Neural cell (in vitro differentiated cells): ENCODE data around the gene GTF3C2.

Experiments
- POLR2AphosphoS5 ChIP-seq: IDR thresholded peaks from 2 replicates; pipeline ENCODE4 v1.6.1; 2012
- SMC3 ChIP-seq: fragments of 450-650 bp; conservative IDR thresholded peaks from 2 replicates; pipeline ENCODE4 v1.6.1; 2014; ENCODE audit warnings: antibody characterized with exemption, mild to moderate bottlenecking, moderate library complexity; ENCODE audit not compliant: poor library complexity
- TF ChIP-seq, protein P1 (sequence below): fragments of 450-650 bp; IDR thresholded peaks from 2 replicates; pipeline ENCODE4 v1.5.1; 2014; ENCODE audit warnings: antibody characterized with exemption, mild to moderate bottlenecking, moderate library complexity; ENCODE audit not compliant: poor library complexity, severe bottlenecking
- TF ChIP-seq, protein P2 (sequence below): IDR thresholded peaks from 2 replicates; pipeline ENCODE4 v1.6.1; 2012; ENCODE audit warnings: borderline replicate concordance

DNA sequence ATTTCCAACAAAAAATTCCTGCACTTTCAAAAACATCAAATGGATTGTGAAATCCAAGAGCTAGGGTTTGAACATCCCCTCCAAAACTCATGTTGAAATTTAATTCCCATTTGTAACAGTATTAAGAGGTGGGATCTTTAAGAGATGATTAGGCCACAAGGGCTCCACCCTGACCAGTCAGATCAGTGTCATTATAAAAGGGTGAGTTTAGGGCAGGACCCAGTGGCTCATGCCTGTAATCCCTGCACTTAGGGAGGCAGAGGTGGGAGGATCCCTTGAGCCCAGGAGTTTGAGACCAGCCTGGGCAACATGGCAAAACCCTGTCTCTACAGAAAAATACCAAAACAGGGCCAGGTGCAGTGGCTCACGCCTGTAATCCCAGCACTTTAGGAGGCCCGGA is 8.9 kb downstream of the GTF3C2 start:
- TF ChIP-seq, protein P1, sequence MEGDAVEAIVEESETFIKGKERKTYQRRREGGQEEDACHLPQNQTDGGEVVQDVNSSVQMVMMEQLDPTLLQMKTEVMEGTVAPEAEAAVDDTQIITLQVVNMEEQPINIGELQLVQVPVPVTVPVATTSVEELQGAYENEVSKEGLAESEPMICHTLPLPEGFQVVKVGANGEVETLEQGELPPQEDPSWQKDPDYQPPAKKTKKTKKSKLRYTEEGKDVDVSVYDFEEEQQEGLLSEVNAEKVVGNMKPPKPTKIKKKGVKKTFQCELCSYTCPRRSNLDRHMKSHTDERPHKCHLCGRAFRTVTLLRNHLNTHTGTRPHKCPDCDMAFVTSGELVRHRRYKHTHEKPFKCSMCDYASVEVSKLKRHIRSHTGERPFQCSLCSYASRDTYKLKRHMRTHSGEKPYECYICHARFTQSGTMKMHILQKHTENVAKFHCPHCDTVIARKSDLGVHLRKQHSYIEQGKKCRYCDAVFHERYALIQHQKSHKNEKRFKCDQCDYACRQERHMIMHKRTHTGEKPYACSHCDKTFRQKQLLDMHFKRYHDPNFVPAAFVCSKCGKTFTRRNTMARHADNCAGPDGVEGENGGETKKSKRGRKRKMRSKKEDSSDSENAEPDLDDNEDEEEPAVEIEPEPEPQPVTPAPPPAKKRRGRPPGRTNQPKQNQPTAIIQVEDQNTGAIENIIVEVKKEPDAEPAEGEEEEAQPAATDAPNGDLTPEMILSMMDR, result no peak
- TF ChIP-seq SMC3, result no peak
- TF ChIP-seq POLR2AphosphoS5, result no peak
- TF ChIP-seq, protein P2, sequence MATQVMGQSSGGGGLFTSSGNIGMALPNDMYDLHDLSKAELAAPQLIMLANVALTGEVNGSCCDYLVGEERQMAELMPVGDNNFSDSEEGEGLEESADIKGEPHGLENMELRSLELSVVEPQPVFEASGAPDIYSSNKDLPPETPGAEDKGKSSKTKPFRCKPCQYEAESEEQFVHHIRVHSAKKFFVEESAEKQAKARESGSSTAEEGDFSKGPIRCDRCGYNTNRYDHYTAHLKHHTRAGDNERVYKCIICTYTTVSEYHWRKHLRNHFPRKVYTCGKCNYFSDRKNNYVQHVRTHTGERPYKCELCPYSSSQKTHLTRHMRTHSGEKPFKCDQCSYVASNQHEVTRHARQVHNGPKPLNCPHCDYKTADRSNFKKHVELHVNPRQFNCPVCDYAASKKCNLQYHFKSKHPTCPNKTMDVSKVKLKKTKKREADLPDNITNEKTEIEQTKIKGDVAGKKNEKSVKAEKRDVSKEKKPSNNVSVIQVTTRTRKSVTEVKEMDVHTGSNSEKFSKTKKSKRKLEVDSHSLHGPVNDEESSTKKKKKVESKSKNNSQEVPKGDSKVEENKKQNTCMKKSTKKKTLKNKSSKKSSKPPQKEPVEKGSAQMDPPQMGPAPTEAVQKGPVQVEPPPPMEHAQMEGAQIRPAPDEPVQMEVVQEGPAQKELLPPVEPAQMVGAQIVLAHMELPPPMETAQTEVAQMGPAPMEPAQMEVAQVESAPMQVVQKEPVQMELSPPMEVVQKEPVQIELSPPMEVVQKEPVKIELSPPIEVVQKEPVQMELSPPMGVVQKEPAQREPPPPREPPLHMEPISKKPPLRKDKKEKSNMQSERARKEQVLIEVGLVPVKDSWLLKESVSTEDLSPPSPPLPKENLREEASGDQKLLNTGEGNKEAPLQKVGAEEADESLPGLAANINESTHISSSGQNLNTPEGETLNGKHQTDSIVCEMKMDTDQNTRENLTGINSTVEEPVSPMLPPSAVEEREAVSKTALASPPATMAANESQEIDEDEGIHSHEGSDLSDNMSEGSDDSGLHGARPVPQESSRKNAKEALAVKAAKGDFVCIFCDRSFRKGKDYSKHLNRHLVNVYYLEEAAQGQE, result no peak
